ENCODE data around the gene MYO1D.
A peak's percentile ranks its signal among the peaks of the same experiment; 100 is the strongest.

The MYO1D gene

DNA sequence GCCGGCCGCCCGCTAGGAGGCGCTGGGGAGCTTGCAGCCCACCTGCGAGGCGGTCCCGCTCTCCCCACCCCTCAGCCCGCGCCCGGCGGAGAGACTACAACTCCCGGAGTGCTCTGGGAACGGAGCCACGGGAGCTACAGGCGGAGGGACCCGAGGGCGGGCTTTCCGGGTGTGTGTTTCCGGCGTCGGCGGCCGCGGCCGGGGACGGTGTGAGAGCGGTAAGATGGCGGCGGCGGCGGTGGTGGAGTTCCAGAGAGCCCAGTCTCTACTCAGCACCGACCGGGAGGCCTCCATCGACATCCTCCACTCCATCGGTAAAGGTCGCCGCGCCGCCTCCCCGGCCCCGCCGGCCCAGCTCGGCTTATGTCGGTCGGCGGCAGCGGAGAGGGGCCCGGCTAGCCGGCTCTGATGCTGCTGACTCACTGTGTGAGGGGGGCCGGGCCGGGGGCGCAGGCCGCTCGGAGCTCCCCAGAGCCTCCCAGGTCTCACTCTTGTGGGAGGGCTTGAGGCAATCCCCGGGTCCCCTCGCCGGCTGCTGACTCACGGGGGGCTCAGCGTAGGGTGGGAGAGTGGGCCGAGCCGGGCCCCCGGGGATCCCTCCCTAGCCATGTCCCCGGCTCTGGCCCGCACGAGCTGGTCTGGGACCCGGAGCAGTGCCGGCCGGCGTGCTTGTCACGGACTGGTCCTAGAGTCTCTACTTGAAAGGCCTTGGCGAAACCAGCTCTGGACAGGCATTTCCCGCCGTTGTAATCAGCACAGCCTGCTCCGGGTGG is 432.4 kb downstream of the MYO1D start, which contains the start of gene PSMD11:
Gene PSMD11 (plus strand): TSS at position 210 of the 773 bp plus-strand sequence. CDS start 14 bp downstream, at position 224.
- peak within 1 kb of the TSS; percentile 99 for H3K4me3 ChIP-seq (ENCODE audit: low read depth, low read length)
- peak; percentile 98 for DNase-seq
- TF ChIP-seq, protein P1, sequence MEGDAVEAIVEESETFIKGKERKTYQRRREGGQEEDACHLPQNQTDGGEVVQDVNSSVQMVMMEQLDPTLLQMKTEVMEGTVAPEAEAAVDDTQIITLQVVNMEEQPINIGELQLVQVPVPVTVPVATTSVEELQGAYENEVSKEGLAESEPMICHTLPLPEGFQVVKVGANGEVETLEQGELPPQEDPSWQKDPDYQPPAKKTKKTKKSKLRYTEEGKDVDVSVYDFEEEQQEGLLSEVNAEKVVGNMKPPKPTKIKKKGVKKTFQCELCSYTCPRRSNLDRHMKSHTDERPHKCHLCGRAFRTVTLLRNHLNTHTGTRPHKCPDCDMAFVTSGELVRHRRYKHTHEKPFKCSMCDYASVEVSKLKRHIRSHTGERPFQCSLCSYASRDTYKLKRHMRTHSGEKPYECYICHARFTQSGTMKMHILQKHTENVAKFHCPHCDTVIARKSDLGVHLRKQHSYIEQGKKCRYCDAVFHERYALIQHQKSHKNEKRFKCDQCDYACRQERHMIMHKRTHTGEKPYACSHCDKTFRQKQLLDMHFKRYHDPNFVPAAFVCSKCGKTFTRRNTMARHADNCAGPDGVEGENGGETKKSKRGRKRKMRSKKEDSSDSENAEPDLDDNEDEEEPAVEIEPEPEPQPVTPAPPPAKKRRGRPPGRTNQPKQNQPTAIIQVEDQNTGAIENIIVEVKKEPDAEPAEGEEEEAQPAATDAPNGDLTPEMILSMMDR (IDR thresholded peaks at IDR 0.05; ENCODE audit: low read depth, low read length), result peak; percentile 90
- peak within 1 kb of the TSS; percentile 90 for H3K27ac ChIP-seq
- H3K9me3 ChIP-seq (ENCODE audit: severe bottlenecking), result peaks cover 2% of the 10 kb centered on the region
- H3K36me3 ChIP-seq, result peaks cover 43% of the 10 kb centered on the region
- H3K27me3 ChIP-seq (ENCODE audit: insufficient read depth, low read depth, severe bottlenecking), result no peaks in the 10 kb centered on the region

DNA sequence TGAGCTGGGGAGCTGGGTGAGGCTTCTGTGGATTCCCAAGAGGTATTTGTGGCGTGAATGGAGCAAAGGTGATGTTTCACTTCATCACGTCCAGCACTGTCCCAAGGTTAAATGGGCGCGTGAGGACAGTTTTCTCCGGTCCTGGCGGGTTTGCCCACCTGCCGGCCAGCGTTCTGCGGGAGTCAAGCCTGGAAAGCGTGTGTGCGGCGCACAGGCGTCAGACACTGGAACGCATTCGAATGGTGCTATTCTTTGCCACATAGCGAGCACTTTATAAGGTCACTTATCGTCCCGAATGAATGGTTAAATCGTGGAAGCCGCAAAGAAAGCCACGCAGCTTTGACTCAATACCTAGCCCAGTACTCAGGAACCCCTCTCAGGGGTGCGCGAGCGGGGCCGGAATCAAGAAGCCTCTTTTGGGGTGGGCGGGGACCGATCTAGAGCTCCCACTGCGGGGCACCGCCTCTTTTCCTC is 433.1 kb downstream of the MYO1D start:
- no peak overlapping the region for H3K4me3 ChIP-seq (ENCODE audit: low read depth, low read length)

More for the DNA sequence above, 433.1 kb downstream of the MYO1D start:
- H3K27me3 ChIP-seq (ENCODE audit: insufficient read depth, low read depth, severe bottlenecking), result no peaks in the 10 kb centered on the region
- H3K27ac ChIP-seq, result no peak overlapping the region
- H3K36me3 ChIP-seq, result peaks cover 37% of the 10 kb centered on the region
- peaks cover 2% of the 10 kb centered on the region for H3K9me3 ChIP-seq (ENCODE audit: severe bottlenecking)
- no peak for DNase-seq
- TF ChIP-seq, protein P1 (IDR thresholded peaks at IDR 0.05; ENCODE audit: low read depth, low read length), result no peak

Data from WERI-Rb-1 (cell line).